ENCODE results near the gene AFM. TPM values are rescaled to one million over a fixed set of nuclear protein-coding genes. Genes with fewer than 3 reads are reported as not detected.

AFM gene
- total RNA-seq, 1 experiment from 2014 or later, result not detected

DNA sequence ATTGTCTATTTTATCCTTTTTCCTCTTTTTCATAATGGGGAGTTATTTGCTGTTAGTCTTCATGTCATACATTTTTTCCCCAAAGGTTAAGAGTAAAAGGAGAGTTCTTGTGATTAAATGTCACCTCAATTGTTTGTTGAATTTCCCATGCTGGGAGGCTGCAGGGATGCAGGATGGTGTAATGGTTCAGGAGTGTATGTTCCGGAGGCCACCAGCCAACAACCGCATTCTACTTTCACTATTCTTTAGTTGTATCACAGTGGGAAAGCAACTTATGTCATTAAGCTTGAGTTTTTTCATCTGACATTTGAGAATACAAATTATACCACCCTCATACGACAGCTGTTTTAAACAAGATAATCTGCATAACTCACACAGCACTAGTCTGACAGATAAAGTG lies 30.1 kb upstream of the AFM start:
- no peaks in the 10 kb centered on the region for H4K20me1 ChIP-seq (ENCODE audit: insufficient read depth)
- ChIA-PET POLR2A (no interaction called here), CTCF (no interaction called here), RAD21 (ENCODE audit: low non-redundant PET in 1 of 2, low total read pairs in 2 of 2, uncharacterized antibody in 2 of 2, unreplicated experiment in 2 of 2) (no interaction called here)
- H3K9me3 ChIP-seq (ENCODE audit: control insufficient read depth in 1 of 2, insufficient read depth in 1 of 2, low read depth in 1 of 2, low read length in 2 of 2), result no peaks in the 10 kb centered on the region
- intact Hi-C loops (cut with micrococcal nuclease), result no loop called here
- no peak overlapping the region for H3K4me3 ChIP-seq (replicated peaks in 1 of 2; ENCODE audit: low read depth in 1 of 2, low read length in 2 of 2)
- no peaks in the 10 kb centered on the region for H3K27me3 ChIP-seq (ENCODE audit: insufficient read depth, low read length)
- no peak for ATAC-seq
- DNase-seq (ENCODE audit: low read depth, low spot score), result no peak
- no peaks in the 10 kb centered on the region for H3K36me3 ChIP-seq (ENCODE audit: control insufficient read depth in 1 of 2, insufficient read depth in 2 of 2, low read length in 2 of 2)
- H3K27ac ChIP-seq (ENCODE audit: low read depth, low read length), result no peak overlapping the region
- no peak overlapping the region for H3K4me2 ChIP-seq (ENCODE audit: low read length)
- no peaks in the 10 kb centered on the region for H3K79me2 ChIP-seq (ENCODE audit: insufficient read depth, low read length)
- no TSS peak for BruUV-seq (replicated peaks)
- H3K9me2 ChIP-seq (ENCODE audit: insufficient read depth), result no peaks in the 10 kb centered on the region
- H3K4me1 ChIP-seq (ENCODE audit: control insufficient read depth in 1 of 2, insufficient read depth in 2 of 2, low read length in 2 of 2), result no peaks in the 10 kb centered on the region
- no peak overlapping the region for H2AFZ ChIP-seq (ENCODE audit: low read depth, low read length, poor library complexity, severe bottlenecking)
- no peak overlapping the region for H3K9ac ChIP-seq (ENCODE audit: low read length)
- TF ChIP-seq POLR2A (IDR thresholded peaks at IDR 0.05; ENCODE audit: borderline replicate concordance, extremely low read depth, insufficient read depth, insufficient read length), result no peak
- TF ChIP-seq ZNF274 (IDR thresholded peaks at IDR 0.05; ENCODE audit: low read depth, low read length), result no peak
- TF ChIP-seq CBX3 (IDR thresholded peaks at IDR 0.05; ENCODE audit: low read depth), result no peak
- no peak for TF ChIP-seq POLR2AphosphoS5 (IDR thresholded peaks at IDR 0.05; ENCODE audit: low read depth, low read length)
- TF ChIP-seq, protein P1, sequence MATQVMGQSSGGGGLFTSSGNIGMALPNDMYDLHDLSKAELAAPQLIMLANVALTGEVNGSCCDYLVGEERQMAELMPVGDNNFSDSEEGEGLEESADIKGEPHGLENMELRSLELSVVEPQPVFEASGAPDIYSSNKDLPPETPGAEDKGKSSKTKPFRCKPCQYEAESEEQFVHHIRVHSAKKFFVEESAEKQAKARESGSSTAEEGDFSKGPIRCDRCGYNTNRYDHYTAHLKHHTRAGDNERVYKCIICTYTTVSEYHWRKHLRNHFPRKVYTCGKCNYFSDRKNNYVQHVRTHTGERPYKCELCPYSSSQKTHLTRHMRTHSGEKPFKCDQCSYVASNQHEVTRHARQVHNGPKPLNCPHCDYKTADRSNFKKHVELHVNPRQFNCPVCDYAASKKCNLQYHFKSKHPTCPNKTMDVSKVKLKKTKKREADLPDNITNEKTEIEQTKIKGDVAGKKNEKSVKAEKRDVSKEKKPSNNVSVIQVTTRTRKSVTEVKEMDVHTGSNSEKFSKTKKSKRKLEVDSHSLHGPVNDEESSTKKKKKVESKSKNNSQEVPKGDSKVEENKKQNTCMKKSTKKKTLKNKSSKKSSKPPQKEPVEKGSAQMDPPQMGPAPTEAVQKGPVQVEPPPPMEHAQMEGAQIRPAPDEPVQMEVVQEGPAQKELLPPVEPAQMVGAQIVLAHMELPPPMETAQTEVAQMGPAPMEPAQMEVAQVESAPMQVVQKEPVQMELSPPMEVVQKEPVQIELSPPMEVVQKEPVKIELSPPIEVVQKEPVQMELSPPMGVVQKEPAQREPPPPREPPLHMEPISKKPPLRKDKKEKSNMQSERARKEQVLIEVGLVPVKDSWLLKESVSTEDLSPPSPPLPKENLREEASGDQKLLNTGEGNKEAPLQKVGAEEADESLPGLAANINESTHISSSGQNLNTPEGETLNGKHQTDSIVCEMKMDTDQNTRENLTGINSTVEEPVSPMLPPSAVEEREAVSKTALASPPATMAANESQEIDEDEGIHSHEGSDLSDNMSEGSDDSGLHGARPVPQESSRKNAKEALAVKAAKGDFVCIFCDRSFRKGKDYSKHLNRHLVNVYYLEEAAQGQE (IDR thresholded peaks at IDR 0.05; ENCODE audit: low read depth), result no peak
- no peak for TF ChIP-seq MAX (IDR thresholded peaks at IDR 0.05)
- TF ChIP-seq FOSL1 (IDR thresholded peaks at IDR 0.05; ENCODE audit: low read depth), result no peak

All from HCT116 (cell line).